ENCODE results near the gene KPNA6.
"Not testable (repeated sequence)": the region's sequence is repeated elsewhere in the genome, so short reads cannot be mapped to it uniquely, and the experiment has no call there.

Gene KPNA6

DNA sequence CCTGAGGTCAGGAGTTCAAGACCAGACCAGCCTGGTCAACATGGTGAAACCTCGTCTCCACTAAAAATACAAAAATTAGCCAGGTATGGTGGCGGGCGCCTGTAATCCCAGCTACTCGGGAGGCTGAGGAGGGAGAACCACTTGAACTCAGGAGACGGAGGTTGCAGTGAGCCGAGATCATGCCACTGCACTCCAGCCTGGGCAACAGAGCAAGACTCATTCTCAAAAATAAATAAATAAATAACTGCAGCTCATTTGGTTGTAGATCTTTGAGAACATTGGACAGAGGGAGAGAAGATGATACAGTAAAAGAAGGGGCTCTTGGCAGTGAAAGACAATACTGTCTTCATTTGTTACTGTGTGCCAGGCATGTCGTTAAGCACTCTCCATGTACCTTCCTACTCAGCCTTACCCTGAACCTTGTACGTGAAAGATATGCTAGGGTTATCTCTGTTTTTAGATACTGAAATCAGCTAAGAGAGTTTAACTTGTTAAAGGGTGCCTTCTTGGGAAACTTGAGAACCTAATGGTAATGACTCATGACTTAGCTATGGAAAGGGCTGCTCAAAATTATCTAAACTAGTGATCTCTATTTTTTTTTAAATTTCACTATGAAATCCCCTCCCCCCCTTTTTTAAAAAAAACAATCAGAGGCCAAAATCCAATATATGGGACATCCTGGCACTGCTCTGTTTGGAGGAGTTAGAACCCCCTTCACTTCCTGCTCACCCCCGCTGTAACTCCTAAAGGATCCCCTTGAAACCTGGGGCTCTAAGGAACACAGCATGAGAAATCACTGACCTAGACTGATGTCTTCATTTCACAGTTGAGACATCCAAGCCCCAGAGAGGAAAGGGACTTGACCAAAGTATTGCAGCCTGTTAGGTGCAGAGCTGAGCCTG is 6.8 kb upstream of the KPNA6 start:
- no peak for FAIRE-seq

DNA sequence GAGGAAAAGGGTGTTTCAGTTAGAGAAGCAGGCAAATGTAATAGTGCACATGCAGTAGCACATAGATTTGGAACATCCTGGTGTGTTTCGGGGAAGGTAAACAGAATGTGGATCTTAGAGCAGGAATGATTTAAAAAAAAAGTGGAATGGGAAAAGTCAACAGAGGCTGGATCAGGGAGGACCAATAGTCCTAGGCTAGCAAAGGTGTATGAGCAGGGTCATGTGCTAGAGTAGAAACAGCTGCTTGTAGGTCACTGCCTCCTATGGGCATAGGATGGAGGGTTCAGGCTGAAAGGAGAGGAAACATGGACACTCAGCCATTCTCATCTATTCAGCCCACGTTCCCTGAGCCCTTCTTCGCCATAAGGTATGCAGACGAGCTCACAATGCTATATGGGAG is 3.7 kb upstream of the KPNA6 start:
- no peak for FAIRE-seq

DNA sequence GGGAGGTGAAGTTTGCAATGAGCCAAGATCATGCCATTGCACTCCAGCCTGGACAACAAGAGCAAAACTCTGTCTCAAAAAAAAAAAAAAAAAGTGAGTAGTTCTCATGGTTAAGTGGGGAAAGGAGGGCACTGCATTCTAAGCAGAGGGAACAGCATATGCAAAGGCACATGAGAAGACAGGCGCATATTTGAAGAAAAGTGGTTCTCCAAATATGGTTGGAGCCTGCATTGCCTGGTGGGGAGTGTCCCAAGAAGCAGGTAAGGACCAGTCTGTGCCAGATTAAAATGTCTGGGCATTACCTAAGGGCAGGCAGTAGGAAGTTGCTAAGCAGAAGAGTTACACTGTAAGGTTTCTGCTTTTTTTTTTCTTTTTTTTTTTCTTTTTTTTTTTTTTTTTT is 2.5 kb upstream of the KPNA6 start:
- FAIRE-seq, result no peak

DNA sequence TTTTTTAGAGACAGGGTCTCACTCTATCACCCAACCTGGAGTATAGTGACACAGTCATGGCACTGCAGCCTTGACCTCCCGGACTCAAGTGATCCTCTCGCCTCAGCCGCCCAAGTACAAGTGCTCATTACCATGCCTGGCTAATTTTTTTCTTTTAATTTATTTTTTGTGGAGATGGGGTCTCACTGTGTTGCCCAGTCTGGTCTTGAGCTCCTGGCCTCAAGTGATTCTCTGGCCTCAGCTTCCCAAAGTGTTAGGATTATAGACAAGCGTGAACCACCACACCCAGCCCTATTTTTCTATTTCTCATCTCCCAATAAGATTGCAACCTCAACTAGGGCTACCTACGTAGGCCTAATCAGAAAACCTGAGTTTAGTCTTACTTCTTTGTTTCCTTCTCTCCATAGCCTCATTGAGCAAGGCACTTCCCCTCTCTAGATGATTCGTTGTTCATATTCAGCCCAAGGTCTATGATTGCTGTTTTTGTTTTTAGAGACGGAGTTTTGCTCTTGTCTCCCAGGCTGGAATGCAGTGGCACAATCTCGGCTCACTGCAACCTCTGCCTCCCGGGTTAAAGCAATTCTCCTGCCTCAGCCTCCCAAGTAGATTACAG is 1.1 kb upstream of the KPNA6 start:
- FAIRE-seq, result no peak

DNA sequence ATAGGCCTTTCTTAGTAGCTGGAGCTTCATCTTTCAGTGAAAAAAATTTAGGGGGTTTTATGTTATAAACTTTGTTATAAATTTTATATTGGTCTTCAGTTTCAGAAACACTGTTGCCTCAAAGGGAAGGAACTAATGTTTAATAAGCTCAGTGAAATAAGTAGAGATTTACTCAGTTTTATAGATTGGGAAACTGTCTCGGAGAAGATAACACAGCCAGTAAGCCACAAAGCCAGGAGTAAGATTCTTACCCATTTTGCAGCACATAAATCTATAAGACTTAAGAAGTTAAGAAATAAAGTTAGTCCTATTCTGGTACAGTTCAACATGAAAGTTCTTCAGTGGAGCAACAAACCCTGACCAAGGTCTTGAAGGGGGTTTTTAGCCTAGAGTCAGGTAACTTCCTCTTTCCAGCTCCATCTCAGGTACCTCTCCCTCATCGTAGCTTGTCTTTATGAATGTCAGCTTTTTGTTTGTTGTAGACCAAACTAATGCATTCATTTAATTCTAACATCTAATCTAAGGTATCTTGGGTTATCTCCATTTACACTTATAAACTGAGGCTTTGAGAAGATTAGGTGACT is 3.3 kb downstream of the KPNA6 start:
- no peak for FAIRE-seq

DNA sequence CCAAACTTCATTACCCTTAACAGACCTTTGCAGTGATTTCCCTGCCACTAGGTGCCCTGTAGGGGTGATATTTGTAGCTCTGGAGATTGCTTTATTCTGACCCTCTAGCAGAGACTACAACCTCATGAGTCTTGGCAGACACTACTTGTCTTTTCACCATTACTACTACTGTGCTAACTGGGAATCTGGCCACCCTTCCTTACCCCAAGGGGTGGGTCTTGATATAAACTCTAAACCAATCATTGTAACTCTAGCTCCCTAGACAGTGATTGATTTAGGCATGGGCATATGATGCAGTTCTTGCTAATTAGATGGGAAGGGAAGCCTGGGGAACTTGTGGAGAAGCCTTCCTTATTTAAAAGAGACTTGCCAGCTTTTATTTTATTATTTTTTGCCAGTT is 3.9 kb downstream of the KPNA6 start:
- no peak for FAIRE-seq

DNA sequence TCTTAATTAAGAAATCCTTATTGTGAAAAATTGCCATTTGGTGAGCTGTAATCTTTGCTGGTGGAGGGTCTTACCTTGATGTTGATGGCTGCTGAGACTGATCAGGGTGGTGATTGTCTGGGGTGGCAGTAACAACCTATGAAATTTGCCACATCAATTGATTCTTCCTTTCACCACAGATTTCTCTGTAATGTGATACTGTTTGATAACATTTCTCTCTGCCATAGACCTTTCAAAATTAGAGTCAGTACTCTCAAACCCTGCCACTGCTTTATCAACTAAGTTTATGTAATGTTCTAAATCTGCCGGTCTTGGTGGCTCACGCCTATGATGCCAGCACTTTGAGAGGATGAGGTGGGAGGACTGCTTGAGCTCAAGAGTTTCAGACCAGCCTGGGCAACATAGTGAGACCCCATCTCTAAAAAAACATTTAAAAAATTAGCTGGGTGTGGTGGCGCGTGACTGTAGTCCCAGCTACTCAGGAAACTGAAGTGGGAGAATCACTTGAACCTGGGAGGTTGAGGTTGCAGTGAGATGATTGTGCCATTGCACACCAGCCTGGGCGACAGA is 5.0 kb downstream of the KPNA6 start:
- FAIRE-seq, result no peak

DNA sequence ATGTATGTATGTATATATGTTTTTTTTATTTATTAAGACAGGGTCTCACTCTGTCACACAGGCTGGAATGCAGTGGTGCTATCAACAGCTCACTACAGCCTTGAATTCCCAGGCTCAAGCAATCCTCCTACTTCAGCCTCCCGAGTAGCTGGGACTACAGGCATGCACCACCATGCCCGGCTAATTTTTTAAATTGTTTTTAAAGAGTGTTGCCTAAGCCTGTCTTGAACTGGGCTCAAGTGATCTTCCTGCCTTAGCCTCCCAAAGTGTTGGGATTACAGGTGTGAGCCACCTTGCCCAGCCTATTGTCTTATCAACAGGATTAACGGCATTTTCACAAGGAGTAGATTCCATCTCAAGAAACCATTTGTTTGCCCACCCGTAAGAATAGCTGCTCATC is 5.6 kb downstream of the KPNA6 start:
- FAIRE-seq, result not testable (repeated sequence)

DNA sequence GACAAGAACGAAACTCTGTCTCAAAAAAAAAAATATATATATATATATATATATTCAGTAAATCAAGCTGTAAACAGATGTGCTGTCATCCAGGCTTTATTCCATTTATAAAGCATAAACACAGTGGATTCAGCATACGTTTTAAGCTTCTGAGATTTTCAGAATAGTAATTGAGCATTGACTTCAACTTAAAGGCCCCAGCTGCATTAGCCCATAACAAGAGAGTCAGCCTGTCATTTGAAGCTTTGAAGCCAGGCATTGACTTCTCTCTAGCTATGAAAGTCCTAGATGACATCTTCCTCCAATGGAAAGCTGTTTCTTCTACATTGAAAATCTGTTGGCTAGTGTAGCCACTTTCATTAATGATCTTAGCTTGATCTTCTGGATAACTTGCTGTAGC is 6.6 kb downstream of the KPNA6 start:
- no peak for FAIRE-seq

DNA sequence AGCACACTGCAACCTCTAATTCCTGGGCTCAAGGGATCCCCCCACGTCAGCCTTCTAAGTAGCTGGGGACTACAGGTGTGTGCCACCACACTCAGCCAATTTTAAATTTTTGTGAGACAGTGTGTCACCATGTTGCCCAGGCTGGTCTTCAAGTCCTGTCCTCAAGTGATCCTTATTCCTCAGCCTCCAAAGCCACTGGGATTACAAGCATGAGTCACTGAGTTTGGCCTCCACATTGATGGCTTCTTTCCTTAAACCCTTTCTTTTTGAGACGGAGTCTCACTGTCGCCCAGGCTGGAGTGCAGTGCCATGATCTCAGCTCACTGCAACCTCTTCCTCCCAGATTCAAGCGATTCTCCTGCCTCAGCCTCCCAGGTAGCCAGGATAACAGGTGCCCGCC is 7.6 kb downstream of the KPNA6 start:
- no peak for FAIRE-seq

DNA sequence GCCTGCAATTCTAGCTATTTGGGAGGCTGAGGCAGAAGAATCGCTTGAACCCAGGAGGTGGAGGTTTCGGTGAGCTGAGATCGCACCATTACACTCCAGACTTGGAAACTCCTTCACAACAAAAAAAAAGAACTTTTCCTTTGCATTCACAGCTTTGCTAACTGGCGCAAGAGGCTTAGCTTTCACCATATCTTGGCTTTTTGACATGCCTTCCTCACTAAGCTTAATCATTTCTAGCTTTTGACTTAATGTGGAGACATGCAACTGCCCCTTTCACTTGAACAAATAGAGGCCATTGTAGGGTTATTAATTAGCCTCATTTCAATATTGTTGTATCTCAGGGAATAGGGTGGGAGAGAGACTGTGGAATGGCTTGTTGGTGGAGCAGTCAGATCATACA is 8.7 kb downstream of the KPNA6 start:
- no peak for FAIRE-seq

DNA sequence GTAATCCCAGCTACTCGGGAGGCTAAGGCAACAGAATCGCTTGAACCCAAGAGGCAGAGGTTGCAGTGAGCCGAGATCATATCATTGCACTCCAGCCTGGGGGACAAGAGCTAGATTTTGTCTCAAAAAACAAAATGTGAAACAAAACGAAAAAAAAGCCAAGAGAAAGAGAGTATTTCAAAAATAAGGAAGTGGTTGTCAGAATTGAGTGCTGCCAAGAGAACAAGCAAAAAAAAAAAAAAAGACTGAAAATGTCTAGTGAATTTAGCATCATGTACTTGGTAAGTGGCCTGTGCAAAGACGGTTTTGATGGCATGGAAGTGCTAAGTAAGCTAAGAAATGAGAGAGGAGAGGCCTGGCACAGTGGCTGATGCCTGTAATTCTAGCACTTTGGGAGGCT is 14.3 kb downstream of the KPNA6 start:
- no peak for FAIRE-seq

DNA sequence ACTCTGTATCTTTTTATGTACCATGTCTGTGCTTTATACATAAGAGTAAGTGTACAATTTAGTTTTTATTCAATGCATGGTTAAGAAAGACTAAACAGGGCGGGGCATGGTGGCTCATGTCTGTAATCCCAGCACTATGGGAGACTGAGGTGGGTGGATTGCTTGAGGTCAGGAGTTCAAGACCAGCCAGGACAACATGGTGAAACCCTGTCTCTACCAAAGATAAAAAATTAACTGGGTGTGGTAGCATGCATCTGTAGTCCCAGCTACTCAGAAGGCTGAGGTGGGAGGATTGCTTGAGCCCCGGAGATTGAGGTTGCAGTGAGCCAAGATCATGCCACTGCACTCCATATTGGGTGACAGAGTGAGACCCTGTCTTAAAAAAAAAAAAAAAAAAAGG is 15.5 kb downstream of the KPNA6 start:
- FAIRE-seq, result not testable (repeated sequence)

DNA sequence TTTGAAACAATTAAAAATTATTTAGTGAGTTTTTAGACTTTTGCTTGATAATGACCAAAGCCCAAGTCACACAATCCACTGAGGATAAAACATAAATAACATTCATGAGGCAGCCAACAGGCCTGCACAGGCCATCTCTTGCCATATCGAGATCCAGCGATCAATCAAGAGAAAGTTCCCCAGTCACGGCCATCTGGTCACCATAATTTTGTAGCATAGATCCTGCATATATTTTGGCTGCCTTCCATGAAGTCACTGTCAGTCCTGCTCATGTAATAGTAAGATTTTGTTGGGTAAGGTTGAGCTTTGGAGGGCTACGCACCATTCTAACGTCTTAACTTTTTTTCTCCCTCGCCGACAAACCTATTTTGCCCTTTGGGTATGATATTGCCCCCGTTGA is 17.5 kb downstream of the KPNA6 start:
- no peak for FAIRE-seq

DNA sequence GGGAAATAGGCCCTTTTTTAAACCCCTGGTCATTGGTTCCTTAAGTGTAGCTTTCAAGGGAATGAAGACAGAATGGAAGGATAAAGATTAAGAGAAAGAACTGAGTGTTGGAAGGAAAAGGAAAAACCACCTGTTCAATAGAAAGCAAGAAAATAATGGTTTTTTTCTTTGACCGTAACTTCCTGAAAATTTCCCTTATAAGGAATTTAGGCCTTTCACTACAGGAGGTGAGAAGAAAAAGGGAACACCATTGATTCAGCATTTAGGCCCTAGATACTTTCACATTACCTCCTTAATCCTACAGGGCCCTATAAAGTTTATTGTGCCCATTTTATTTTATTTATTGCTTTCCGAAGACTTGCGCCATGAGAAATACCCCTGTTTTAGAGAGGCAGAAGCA is 18.9 kb downstream of the KPNA6 start:
- no peak for FAIRE-seq

DNA sequence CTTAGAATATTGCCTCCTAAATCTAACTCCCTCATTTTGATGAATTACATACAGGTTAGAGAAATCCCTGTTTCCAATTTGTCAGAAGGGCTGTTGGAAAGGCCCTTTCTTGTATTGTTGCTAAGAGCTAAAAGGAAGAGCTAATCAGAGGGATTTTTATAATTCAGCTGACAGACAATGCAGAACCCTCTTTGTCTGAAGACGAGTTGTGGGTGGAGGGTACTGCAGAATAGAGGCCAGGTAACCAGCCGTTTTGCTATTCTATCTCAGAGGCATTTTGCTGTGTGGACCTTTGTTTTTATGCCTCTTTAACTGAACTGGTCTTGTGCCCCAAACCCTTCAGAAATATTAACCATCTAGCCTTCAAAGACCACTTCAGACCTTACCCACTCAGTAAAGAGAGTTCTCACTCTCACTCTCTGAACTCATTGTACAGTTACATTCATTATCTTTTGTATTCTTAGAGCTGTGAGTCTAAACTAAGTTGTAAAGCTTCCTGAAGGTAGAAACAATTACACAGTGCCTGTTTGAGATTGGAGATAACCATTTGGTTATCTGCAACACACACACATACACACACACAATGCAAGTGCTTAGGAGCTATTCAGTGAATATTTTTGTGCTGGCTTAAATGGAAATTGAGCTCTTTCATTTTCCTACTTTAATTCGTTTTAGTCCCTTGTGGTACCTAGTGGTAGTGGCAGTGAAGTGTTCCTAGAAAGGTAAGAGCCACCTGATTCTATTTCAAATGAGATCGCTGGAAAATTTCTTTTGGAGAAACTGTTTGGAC is 19.7 kb downstream of the KPNA6 start:
- FAIRE-seq, result no peak

DNA sequence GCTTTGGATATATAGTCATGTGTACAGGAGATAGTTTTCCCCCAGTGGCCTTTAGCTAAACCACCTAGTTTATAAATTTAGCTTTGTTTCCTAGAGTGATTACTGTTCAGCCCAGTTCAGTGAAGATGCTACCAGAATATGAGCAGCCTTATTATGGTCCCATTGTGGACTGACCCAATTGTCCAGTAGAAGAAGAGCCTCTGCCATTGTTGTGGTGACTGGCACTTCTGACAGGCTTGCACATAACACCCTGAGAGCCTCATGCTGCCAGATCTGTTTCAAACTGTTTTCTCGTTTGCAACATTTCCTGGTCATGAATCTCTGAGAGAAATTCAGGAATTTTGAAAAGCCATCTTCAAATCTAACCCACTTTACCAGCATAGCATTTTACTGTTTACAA is 20.6 kb downstream of the KPNA6 start:
- FAIRE-seq, result no peak

DNA sequence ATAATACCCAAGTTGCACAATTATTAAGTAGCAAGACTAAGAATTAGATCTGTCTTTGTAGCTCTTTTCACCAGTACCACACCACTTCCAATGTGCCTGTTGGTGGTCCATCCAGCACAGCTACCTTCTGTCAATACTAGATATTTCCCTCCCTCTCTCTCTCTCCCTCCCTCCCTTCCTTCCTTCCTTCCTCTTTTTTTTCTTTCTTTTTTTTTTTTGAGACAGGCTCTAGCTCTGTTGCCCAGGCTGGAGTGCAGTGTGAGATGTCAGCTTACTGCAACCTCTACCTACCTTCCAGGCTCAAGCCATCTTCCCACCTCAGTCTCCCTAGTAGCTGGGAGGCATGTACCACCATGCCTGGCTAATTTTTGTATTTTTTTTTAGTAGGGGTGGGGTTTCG is 21.1 kb downstream of the KPNA6 start:
- FAIRE-seq, result no peak

DNA sequence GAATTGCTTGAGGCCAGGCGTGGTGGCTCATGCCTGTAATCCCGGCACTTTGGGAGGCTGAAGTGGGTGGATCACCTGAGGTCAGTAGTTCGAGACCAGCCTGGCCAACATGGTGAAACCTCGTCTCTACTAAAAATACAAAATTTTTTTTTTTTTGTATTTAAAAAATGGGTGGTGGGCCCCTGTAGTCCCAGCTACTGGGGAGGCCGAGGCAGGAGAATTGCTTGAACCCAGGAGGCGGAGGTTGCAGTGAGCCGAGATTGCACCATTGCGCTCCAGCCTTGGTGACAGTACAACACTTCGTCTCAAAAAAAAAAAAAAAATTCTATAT is 26.1 kb downstream of the KPNA6 start:
- FAIRE-seq, result not testable (repeated sequence)

DNA sequence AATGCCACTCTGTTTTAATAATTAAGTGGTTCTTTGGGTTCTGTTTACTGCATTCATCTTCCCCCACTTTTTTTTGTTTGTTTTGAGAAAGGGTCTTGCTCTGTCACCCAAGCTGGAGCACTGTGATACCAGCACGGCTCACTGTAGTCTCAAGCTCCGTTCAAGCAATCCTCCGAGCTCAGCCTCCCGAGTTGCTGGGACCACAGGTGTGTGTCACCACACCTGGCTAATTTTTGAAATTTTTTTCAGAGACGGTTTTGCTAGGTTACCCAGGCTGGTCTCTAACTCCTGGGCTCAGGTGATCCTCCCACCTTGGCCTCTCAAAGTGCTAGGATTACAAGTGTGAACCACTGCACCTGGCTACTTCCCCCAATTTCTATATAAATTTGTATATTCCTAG is 29.3 kb downstream of the KPNA6 start:
- no peak for FAIRE-seq

DNA sequence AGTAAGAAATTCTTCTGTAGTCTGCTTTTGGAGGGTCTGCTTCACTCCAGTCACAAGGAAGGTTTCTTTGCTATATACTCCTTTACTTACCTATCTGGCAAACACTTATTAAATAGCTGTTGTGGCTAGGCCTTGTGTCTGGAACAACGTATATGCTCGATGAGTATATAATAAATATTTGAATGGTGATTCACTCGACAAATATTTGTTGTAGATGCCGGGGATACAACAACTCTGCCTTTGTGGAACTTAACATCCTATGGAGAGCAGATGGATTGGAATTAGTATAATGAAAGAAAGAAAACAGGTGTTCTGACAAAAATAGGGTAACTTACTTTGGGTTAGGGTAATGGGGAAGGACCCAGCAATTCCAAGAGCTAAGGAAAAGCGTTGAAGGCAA is 31.1 kb downstream of the KPNA6 start:
- FAIRE-seq, result no peak

DNA sequence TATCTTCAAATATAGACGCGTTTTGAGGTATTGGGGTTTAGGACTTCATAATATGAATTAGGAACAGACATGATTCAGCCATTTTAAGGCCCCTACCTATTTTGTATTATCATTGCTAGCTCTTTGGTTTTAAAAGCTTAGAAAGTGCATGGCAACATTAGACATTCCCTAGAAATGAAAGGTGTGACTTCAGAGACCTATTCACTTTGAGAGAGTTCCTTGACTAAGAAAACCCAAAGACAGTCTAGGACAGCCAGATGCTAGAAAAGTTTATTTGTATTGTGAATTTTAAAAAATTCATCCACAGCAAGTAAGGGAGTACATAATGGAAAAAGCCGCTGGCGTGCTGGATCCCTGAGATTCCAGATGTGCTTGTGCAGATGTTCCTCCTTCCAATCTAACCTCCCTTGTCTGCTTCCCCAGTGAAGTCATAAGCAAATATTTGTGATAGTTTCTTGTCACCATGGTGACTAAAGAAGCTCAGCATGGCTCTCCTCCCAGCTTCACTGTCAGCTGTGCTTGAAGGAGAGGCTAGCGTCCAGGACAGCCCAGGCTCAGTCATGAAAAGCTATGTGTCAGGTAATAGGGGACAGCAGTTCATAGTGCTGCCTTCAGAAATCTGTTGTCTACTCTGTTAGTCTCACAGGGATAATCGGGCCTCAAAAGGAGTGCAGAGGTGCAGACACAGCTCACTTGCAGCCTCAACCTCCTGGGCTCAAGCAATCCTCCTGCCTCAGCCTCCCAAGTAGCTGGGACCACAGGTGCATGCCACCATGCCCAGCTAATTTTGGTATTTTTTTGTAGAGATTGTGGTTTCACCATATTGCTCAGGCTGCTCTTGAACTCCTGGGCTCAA is 34.8 kb downstream of the KPNA6 start:
- peak; percentile 97 for FAIRE-seq
